ENCODE results near the gene C1orf159.

Gene C1orf159

DNA sequence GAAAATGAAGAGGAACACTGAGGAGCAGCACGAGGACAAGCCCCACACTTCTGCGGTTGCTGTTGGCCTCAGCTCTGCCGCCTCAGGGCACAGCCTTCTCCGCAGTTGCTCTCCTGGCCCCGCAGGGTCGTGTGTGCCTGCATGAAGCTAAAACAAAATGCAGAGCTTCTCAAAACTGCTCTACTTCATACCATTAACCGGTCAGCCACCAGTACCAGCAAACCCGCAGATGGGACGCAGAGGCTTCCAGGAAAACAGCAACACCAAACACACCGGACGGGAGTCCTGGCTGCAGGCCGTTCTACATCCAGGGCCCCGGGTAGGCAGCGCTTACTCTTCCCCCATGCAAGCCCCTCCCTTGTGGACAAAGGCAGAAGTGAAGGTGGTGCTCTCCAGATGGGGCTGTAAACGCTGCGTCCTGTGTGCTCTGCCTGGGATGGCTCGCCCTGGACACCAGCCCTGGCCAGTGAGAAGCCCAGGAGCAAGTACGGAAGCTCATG is 7.1 kb upstream of the C1orf159 start:
- Histone ChIP-seq H3K4me3 (ENCODE audit: low read length) (no peak overlapping the region), H3K4ac (ENCODE audit: low read depth, low read length) (no peak overlapping the region), H3K23ac (ENCODE audit: low read length) (no peak overlapping the region), H3K27me3 (ENCODE audit: insufficient read depth, low read length, poor library complexity) (no peaks in the 10 kb centered on the region), H2BK15ac (replicated peaks; ENCODE audit: low read depth) (no peak overlapping the region), H3K79me1 (ENCODE audit: low read length) (no peaks in the 10 kb centered on the region), H4K8ac (ENCODE audit: low read depth, low read length) (no peak overlapping the region), H3K4me1 (ENCODE audit: control insufficient read depth, low read depth, low read length) (no peaks in the 10 kb centered on the region), H2BK5ac (ENCODE audit: low read length) (no peak overlapping the region), H2AK5ac (ENCODE audit: low read length) (no peak overlapping the region), H2BK120ac (ENCODE audit: low read depth, low read length) (no peak overlapping the region), H3K56ac (ENCODE audit: low read length) (no peak overlapping the region), H3K27ac (ENCODE audit: low read depth, low read length) (no peak overlapping the region), H3K18ac (ENCODE audit: low read length) (no peak overlapping the region), H3K36me3 (ENCODE audit: control insufficient read depth, insufficient read depth, low read length) (no peaks in the 10 kb centered on the region), H3K4me2 (ENCODE audit: low read length) (no peak overlapping the region), H3K9ac (ENCODE audit: low read length) (no peak overlapping the region), H3K79me2 (ENCODE audit: control insufficient read depth, insufficient read depth, low read length) (no peaks in the 10 kb centered on the region), H4K5ac (ENCODE audit: low read length) (no peak overlapping the region)
- DNase-seq = peak; percentile 33
- WGBS (ENCODE audit: extremely low coverage, insufficient coverage, low lambda C conversion rate) = no CpG with 5 or more reads among the region's 18 CpGs

DNA sequence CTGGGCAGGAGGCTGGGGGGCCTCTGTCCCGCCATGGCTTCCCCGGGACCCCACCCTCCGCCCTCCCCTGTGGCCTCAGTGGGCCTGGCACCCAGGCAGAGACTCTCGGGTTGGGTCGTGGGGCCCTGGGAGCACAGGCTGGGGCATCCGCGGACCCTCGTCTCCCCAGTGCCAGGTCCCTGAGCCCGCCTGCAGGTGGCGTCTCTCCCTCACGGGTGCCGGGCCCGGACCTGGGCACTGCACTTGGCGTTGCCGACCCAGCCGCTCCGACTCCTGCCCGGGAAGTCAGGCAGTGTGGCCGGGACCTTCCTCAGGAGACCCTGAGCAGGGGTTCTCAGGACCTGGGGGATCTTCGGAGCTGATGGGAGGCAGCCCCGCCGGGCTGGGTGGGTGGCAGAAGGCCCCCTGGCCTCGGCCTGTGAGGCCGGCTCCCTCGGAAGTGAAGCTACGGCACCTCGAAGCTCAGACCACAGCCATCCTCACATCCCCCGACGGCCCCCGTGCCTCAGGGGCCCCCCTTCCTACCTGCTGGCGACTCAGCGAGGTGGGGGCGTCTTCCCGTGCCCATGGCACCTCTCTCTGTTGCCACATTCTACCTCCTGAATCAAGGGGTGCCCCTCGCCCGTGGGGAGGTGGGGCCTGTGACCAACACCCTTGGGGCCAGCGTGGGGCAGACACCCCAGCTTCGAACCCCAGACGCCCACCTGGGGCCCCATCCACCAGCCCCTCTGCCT is 6.4 kb upstream of the C1orf159 start:
- H3K4me3 ChIP-seq (ENCODE audit: low read length) = no peak overlapping the region
- WGBS (ENCODE audit: extremely low coverage, insufficient coverage, low lambda C conversion rate) = no CpG with 5 or more reads among the region's 39 CpGs
- no peak overlapping the region for H2BK120ac ChIP-seq (ENCODE audit: low read depth, low read length)

DNA sequence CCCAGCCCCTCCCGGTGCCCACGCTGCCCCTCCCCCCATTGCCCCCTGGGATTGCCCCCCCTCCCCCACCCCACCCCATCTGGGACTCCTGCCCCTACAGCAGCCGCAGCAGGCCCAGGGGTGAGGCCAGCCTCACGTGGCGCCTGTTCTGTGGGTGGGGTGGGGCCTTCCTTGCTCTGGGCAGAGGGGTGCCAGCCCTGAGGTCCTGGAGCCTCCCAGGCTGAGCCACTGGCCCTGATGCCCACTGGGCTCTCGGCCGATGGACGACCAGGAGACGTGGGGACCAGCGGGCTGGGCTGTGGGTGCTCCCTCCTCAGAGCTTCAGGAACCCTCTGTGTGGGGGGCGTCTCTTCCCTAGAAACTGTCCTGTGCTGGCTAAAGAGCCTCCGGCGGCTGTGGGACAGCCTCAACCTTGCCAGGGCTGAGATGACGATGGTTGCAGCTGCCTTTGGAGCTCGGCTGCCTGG is 5.8 kb upstream of the C1orf159 start:
- Histone ChIP-seq H3K4me2 (ENCODE audit: low read length) (no peak overlapping the region), H3K79me1 (ENCODE audit: low read length) (no peaks in the 10 kb centered on the region), H2BK5ac (ENCODE audit: low read length) (no peak overlapping the region), H3K27me3 (ENCODE audit: insufficient read depth, low read length, poor library complexity) (no peaks in the 10 kb centered on the region), H3K9ac (ENCODE audit: low read length) (no peak overlapping the region), H3K18ac (ENCODE audit: low read length) (no peak overlapping the region), H3K4me1 (ENCODE audit: control insufficient read depth, low read depth, low read length) (no peaks in the 10 kb centered on the region), H3K4me3 (ENCODE audit: low read length) (no peak overlapping the region), H3K4ac (ENCODE audit: low read depth, low read length) (no peak overlapping the region), H2BK15ac (replicated peaks; ENCODE audit: low read depth) (no peak overlapping the region), H3K56ac (ENCODE audit: low read length) (no peak overlapping the region), H2BK120ac (ENCODE audit: low read depth, low read length) (no peak overlapping the region), H2AK5ac (ENCODE audit: low read length) (no peak overlapping the region), H4K8ac (ENCODE audit: low read depth, low read length) (no peak overlapping the region), H3K27ac (ENCODE audit: low read depth, low read length) (no peak overlapping the region), H3K79me2 (ENCODE audit: control insufficient read depth, insufficient read depth, low read length) (no peaks in the 10 kb centered on the region), H3K36me3 (ENCODE audit: control insufficient read depth, insufficient read depth, low read length) (no peaks in the 10 kb centered on the region), H3K23ac (ENCODE audit: low read length) (no peak overlapping the region), H4K5ac (ENCODE audit: low read length) (no peak overlapping the region)
- no peak for DNase-seq
- no CpG with 5 or more reads among the region's 15 CpGs for WGBS (ENCODE audit: extremely low coverage, insufficient coverage, low lambda C conversion rate)

More for the DNA sequence above, 6.4 kb upstream of the C1orf159 start:
- Histone ChIP-seq H3K9ac (ENCODE audit: low read length) (no peak overlapping the region), H2BK15ac (replicated peaks; ENCODE audit: low read depth) (no peak overlapping the region), H3K23ac (ENCODE audit: low read length) (no peak overlapping the region), H3K79me1 (ENCODE audit: low read length) (no peaks in the 10 kb centered on the region), H3K4me1 (ENCODE audit: control insufficient read depth, low read depth, low read length) (no peaks in the 10 kb centered on the region), H3K4ac (ENCODE audit: low read depth, low read length) (no peak overlapping the region), H4K5ac (ENCODE audit: low read length) (no peak overlapping the region), H3K27me3 (ENCODE audit: insufficient read depth, low read length, poor library complexity) (no peaks in the 10 kb centered on the region), H3K56ac (ENCODE audit: low read length) (no peak overlapping the region), H3K27ac (ENCODE audit: low read depth, low read length) (no peak overlapping the region), H3K4me2 (ENCODE audit: low read length) (no peak overlapping the region), H2BK5ac (ENCODE audit: low read length) (no peak overlapping the region), H4K8ac (ENCODE audit: low read depth, low read length) (no peak overlapping the region), H2AK5ac (ENCODE audit: low read length) (no peak overlapping the region), H3K36me3 (ENCODE audit: control insufficient read depth, insufficient read depth, low read length) (no peaks in the 10 kb centered on the region), H3K79me2 (ENCODE audit: control insufficient read depth, insufficient read depth, low read length) (no peaks in the 10 kb centered on the region), H3K18ac (ENCODE audit: low read length) (no peak overlapping the region)
- DNase-seq = peak; percentile 71

DNA sequence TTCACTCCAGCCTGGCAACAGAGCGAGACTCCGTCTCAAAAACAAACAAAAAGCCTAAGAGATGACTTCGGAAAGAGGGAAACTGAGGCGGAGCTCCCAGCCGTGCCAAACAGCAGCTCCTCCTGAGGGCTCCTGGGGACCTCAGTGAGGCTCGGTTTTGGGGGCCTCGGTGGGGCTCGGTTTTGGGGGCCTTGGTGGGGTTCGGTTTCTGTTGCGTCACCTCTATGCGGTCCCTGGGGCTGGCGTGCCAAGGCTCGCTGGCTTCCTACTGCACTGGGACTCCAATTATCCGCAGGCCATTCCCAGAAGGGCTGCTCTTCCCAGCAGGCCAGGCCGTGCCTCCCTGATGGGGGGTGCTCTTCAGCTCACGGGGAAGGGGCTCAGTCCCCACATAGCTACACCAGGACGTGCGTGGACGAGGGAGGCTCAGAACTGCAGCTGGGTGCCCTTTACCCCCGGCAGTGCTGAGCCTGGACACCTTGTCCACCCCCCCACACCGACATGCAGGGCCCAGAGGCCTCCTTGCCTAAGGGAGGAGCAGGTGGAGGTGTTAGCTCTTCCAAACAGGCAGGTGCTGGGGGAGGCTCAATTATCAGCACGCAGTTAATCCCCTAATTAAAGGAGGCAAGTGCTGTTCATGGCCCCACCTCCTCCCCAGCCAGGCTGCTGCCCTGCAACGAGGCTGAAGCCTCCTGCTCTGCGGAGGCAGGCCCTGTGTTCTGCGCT is 5.1 kb upstream of the C1orf159 start:
- DNase-seq = no peak
- WGBS (ENCODE audit: extremely low coverage, insufficient coverage, low lambda C conversion rate) = no CpG with 5 or more reads among the region's 25 CpGs

DNA sequence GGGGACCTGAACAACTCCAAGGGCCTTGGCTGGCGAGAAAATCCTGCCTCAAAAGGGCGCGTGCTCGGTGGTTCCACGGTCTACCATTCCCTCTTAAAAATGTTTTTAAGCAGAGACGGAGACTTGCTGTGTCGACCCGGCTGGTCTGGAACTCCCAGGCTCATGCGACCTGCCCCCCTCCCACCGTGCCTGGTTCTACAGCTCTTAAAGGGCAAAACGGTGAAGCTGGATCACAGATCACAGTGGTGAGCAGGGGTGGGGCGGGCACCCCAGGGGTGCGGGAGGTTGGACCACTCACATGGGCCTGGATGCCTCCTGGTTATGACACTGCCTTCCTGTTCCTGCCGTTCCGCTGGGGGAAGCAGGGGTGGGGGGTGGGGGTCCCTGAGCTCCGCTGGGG is 4.2 kb upstream of the C1orf159 start:
- Histone ChIP-seq H3K23ac (ENCODE audit: low read length) (no peak overlapping the region), H3K4me2 (ENCODE audit: low read length) (no peak overlapping the region), H3K36me3 (ENCODE audit: control insufficient read depth, insufficient read depth, low read length) (no peaks in the 10 kb centered on the region), H4K8ac (ENCODE audit: low read depth, low read length) (no peak overlapping the region), H3K4ac (ENCODE audit: low read depth, low read length) (no peak overlapping the region), H3K56ac (ENCODE audit: low read length) (no peak overlapping the region), H2BK120ac (ENCODE audit: low read depth, low read length) (no peak overlapping the region), H3K27ac (ENCODE audit: low read depth, low read length) (no peak overlapping the region), H3K4me1 (ENCODE audit: control insufficient read depth, low read depth, low read length) (no peaks in the 10 kb centered on the region), H3K9ac (ENCODE audit: low read length) (no peak overlapping the region), H2BK5ac (ENCODE audit: low read length) (no peak overlapping the region), H3K27me3 (ENCODE audit: insufficient read depth, low read length, poor library complexity) (no peaks in the 10 kb centered on the region), H3K79me1 (ENCODE audit: low read length) (peaks cover under 1% of the 10 kb centered on the region), H4K5ac (ENCODE audit: low read length) (no peak overlapping the region), H2BK15ac (replicated peaks; ENCODE audit: low read depth) (no peak overlapping the region), H2AK5ac (ENCODE audit: low read length) (no peak overlapping the region), H3K79me2 (ENCODE audit: control insufficient read depth, insufficient read depth, low read length) (no peaks in the 10 kb centered on the region), H3K4me3 (ENCODE audit: low read length) (no peak overlapping the region), H3K18ac (ENCODE audit: low read length) (no peak overlapping the region)
- DNase-seq = no peak
- WGBS (ENCODE audit: extremely low coverage, insufficient coverage, low lambda C conversion rate) = no CpG with 5 or more reads among the region's 16 CpGs

More for the DNA sequence above, 5.1 kb upstream of the C1orf159 start:
- no peak overlapping the region for H2BK5ac ChIP-seq (ENCODE audit: low read length)
- H3K27ac ChIP-seq (ENCODE audit: low read depth, low read length) = no peak overlapping the region
- H3K79me2 ChIP-seq (ENCODE audit: control insufficient read depth, insufficient read depth, low read length) = no peaks in the 10 kb centered on the region
- H3K79me1 ChIP-seq (ENCODE audit: low read length) = no peaks in the 10 kb centered on the region
- no peak overlapping the region for H3K4ac ChIP-seq (ENCODE audit: low read depth, low read length)
- H3K9ac ChIP-seq (ENCODE audit: low read length) = no peak overlapping the region
- H2AK5ac ChIP-seq (ENCODE audit: low read length) = no peak overlapping the region
- no peak overlapping the region for H3K23ac ChIP-seq (ENCODE audit: low read length)
- no peak overlapping the region for H4K5ac ChIP-seq (ENCODE audit: low read length)
- no peak overlapping the region for H3K4me2 ChIP-seq (ENCODE audit: low read length)
- no peak overlapping the region for H3K4me3 ChIP-seq (ENCODE audit: low read length)
- H3K56ac ChIP-seq (ENCODE audit: low read length) = no peak overlapping the region
- no peak overlapping the region for H2BK15ac ChIP-seq (replicated peaks; ENCODE audit: low read depth)
- no peaks in the 10 kb centered on the region for H3K36me3 ChIP-seq (ENCODE audit: control insufficient read depth, insufficient read depth, low read length)
- no peak overlapping the region for H4K8ac ChIP-seq (ENCODE audit: low read depth, low read length)
- H3K18ac ChIP-seq (ENCODE audit: low read length) = no peak overlapping the region
- H2BK120ac ChIP-seq (ENCODE audit: low read depth, low read length) = no peak overlapping the region
- H3K27me3 ChIP-seq (ENCODE audit: insufficient read depth, low read length, poor library complexity) = no peaks in the 10 kb centered on the region
- H3K4me1 ChIP-seq (ENCODE audit: control insufficient read depth, low read depth, low read length) = no peaks in the 10 kb centered on the region
